ENCODE results near the gene SEMA4A. TPM values are rescaled to one million over a fixed set of nuclear protein-coding genes. Genes with fewer than 3 reads are reported as not detected.

SEMA4A gene
- total RNA-seq, 2 experiments from 2014 or later = 77.8 to 196 TPM

DNA sequence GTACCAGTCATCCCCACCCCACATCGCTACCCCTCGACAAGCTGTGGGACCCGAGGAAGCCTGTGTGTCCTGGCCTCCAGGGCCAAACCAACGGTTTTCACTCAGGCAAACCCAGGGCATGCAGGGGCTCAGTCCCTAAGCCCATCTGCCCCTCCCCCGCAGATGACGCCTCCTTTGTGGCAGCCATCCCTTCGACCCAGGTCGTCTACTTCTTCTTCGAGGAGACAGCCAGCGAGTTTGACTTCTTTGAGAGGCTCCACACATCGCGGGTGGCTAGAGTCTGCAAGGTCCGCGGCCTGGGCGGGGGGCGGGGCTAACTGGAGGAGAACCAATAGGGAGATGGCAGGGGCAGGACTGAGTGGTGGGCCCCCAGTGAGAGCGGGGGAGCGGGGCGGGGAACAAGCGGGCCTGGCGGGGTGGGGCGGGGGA is 7.4 kb downstream of the SEMA4A start:
- Histone ChIP-seq H3K4me3 (ENCODE audit: low read depth, low read length, poor library complexity, severe bottlenecking) (no peak overlapping the region), H3K36me3 (ENCODE audit: insufficient read depth, low read length) (peaks cover 86% of the 10 kb centered on the region), H3K9me3 (ENCODE audit: low read length) (peaks cover 8% of the 10 kb centered on the region; the same call in 1 of the 2 replicates), H2AFZ (ENCODE audit: low read length) (no peak overlapping the region), H3K79me2 (ENCODE audit: insufficient read depth, low read depth, low read length) (peaks cover 37% of the 10 kb centered on the region), H3K4me1 (ENCODE audit: insufficient read depth, low read length, poor library complexity, severe bottlenecking) (peaks cover 50% of the 10 kb centered on the region), H3K4me2 (ENCODE audit: low read length) (no peak overlapping the region), H3K27ac (ENCODE audit: low read depth, low read length, poor library complexity, severe bottlenecking) (no peak overlapping the region), H3K9me2 (ENCODE audit: insufficient read depth, low read length) (no peaks in the 10 kb centered on the region), H4K20me1 (ENCODE audit: insufficient read depth, low read length) (no peaks in the 10 kb centered on the region)
- intact Hi-C loops (cut with micrococcal nuclease; ENCODE audit: unreplicated experiment) = no loop called here
- ChIA-PET POLR2A (interaction anchor here (0.8 to 1.6 kb wide), 2 partner anchors 10 to 12 kb away, joined by 4 read pairs; no protein-coding TSS in a partner anchor), CTCF (ENCODE audit: unreplicated experiment) (no interaction called here)
- TF ChIP-seq, protein P1, sequence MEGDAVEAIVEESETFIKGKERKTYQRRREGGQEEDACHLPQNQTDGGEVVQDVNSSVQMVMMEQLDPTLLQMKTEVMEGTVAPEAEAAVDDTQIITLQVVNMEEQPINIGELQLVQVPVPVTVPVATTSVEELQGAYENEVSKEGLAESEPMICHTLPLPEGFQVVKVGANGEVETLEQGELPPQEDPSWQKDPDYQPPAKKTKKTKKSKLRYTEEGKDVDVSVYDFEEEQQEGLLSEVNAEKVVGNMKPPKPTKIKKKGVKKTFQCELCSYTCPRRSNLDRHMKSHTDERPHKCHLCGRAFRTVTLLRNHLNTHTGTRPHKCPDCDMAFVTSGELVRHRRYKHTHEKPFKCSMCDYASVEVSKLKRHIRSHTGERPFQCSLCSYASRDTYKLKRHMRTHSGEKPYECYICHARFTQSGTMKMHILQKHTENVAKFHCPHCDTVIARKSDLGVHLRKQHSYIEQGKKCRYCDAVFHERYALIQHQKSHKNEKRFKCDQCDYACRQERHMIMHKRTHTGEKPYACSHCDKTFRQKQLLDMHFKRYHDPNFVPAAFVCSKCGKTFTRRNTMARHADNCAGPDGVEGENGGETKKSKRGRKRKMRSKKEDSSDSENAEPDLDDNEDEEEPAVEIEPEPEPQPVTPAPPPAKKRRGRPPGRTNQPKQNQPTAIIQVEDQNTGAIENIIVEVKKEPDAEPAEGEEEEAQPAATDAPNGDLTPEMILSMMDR (conservative IDR thresholded peaks at IDR 0.05; ENCODE audit: low read length) = no peak
- TF ChIP-seq EZH2phosphoT487 (IDR thresholded peaks at IDR 0.05; ENCODE audit: borderline replicate concordance, low read depth, low read length) = no peak
- no peak for DNase-seq (ENCODE audit: low spot score)
- no TSS peak for BruUV-seq (replicated peaks)

DNA sequence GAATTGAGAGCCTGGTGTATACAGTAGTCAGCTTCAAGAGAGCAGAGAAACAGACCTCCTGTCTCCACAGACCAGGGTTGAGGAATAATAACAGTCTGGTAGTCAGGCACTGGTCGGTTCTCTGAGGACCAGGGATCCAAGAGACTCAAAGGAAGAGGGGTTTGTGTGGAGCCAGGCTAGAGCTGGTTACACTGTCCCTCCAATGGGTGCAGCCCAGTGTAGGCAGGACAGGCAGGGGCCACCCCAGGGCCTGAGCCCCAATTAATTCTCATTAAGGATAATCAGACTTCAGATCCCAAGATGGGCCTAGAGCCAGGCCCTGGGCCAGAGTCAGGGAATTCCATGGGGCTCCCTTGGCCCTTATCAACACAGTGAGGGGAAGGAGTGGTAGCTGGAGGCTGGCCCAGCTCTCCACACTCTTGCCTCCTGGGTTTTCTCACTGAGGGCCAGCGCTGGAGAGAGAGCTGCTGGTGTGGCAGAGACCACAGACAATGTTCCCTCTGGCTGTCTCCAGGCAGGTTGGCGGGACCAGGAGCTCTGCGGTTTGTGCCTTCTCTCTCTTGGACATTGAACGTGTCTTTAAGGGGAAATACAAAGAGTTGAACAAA is 9.1 kb downstream of the SEMA4A start:
- ChIA-PET POLR2A (no interaction called here), CTCF (ENCODE audit: unreplicated experiment) (no interaction called here)
- no TSS peak for BruUV-seq (replicated peaks)
- no peak for TF ChIP-seq EZH2phosphoT487 (IDR thresholded peaks at IDR 0.05; ENCODE audit: borderline replicate concordance, low read depth, low read length)
- TF ChIP-seq, protein P1 (conservative IDR thresholded peaks at IDR 0.05; ENCODE audit: low read length) = no peak
- Histone ChIP-seq H3K4me2 (ENCODE audit: low read length) (no peak overlapping the region), H2AFZ (ENCODE audit: low read length) (no peak overlapping the region), H4K20me1 (ENCODE audit: insufficient read depth, low read length) (no peaks in the 10 kb centered on the region), H3K9me2 (ENCODE audit: insufficient read depth, low read length) (no peaks in the 10 kb centered on the region), H3K4me3 (ENCODE audit: low read depth, low read length, poor library complexity, severe bottlenecking) (no peak overlapping the region), H3K36me3 (ENCODE audit: insufficient read depth, low read length) (peaks cover 94% of the 10 kb centered on the region), H3K4me1 (ENCODE audit: insufficient read depth, low read length, poor library complexity, severe bottlenecking) (peaks cover 48% of the 10 kb centered on the region), H3K79me2 (ENCODE audit: insufficient read depth, low read depth, low read length) (peaks cover 25% of the 10 kb centered on the region; the same call in 1 of the 2 replicates), H3K27ac (ENCODE audit: low read depth, low read length, poor library complexity, severe bottlenecking) (no peak overlapping the region), H3K9me3 (ENCODE audit: low read length) (peaks cover 9% of the 10 kb centered on the region; the same call in 1 of the 2 replicates)
- DNase-seq (ENCODE audit: low spot score) = no peak
- intact Hi-C loops (cut with micrococcal nuclease; ENCODE audit: unreplicated experiment) = no loop called here

DNA sequence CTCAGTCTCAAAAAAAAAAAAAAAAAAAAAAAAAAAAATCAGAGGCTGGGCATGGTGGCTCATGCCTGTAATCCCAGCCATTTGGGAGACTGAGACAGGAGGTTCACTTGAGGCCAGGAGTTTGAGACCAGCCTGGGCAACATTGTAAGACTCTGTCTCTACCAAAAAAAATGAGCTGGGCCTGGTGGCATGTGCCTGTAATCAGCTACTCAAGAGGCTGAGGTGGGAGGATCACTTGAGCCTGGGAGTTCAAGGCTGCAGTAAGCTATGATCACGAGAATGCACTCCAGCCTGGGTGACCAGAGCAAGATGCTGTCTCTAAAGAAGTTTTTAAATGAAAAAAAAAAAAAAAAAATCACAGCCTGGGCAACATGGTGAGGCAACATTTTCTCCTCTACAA is 10.3 kb downstream of the SEMA4A start:
- Histone ChIP-seq H4K20me1 (ENCODE audit: insufficient read depth, low read length) (no peaks in the 10 kb centered on the region), H3K9me2 (ENCODE audit: insufficient read depth, low read length) (no peaks in the 10 kb centered on the region), H3K4me2 (ENCODE audit: low read length) (no peak overlapping the region), H2AFZ (ENCODE audit: low read length) (no peak overlapping the region), H3K9me3 (ENCODE audit: low read length) (peaks cover 9% of the 10 kb centered on the region; the same call in 1 of the 2 replicates), H3K4me3 (ENCODE audit: low read depth, low read length, poor library complexity, severe bottlenecking) (no peak overlapping the region), H3K27ac (ENCODE audit: low read depth, low read length, poor library complexity, severe bottlenecking) (no peak overlapping the region), H3K4me1 (ENCODE audit: insufficient read depth, low read length, poor library complexity, severe bottlenecking) (peaks cover 37% of the 10 kb centered on the region), H3K36me3 (ENCODE audit: insufficient read depth, low read length) (peaks cover 95% of the 10 kb centered on the region), H3K79me2 (ENCODE audit: insufficient read depth, low read depth, low read length) (peaks cover 15% of the 10 kb centered on the region; the same call in 1 of the 2 replicates)
- no peak for DNase-seq (ENCODE audit: low spot score)
- TF ChIP-seq EZH2phosphoT487 (IDR thresholded peaks at IDR 0.05; ENCODE audit: borderline replicate concordance, low read depth, low read length) = no peak
- TF ChIP-seq, protein P1 (conservative IDR thresholded peaks at IDR 0.05; ENCODE audit: low read length) = no peak
- intact Hi-C loops (cut with micrococcal nuclease; ENCODE audit: unreplicated experiment) = no loop called here
- ChIA-PET POLR2A (interaction anchor here (0.6 to 5.2 kb wide), 9 partner anchors 9 to 29 kb away, joined by 3 to 21 read pairs (median 3); no protein-coding TSS in a partner anchor), CTCF (ENCODE audit: unreplicated experiment) (no interaction called here)
- BruUV-seq (replicated peaks) = no TSS peak
